ENCODE data around the gene PTPRD.

- TF ChIP-seq CTCF (conservative IDR thresholded peaks at IDR 0.05 in 1 of 2, IDR thresholded peaks at IDR 0.05 in 1 of 2; ENCODE audit: extremely low read depth in 1 of 2, insufficient read depth in 1 of 2, low read depth in 1 of 2, low read length in 2 of 2): no peak
- TF ChIP-seq EZH2 (IDR thresholded peaks at IDR 0.05; ENCODE audit: borderline replicate concordance, low read length): no peak
Observed at GRCh38 chr9:8857068-8857925, 1755.5 kb downstream of the PTPRD start.
